SK-N-SH treated with all-trans-retinoic acid at 6 μM for 48 hours (cell line): Measurements from ENCODE around the gene SMC1B.

Source experiments
- ATAC-seq: fragments of 200-7000 bp; cut with Tn5 transposase; 3 replicates; pipeline ENCODE4 v1.9.1; 2020; ENCODE audit warnings: mild to moderate bottlenecking, moderate library complexity
- ARNTL ChIP-seq: fragments of 450-650 bp; formaldehyde crosslinking; IDR thresholded peaks from 2 replicates; pipeline ENCODE4 v1.5.0; 2020; ENCODE audit warnings: low read depth, mild to moderate bottlenecking, moderate library complexity, borderline replicate concordance
- BACH2 ChIP-seq: fragments of 250-450 bp; sonication (Bioruptor Pico); IDR thresholded peaks from 2 replicates; pipeline ENCODE4 v1.9.0; 2021; ENCODE audit warnings: mild to moderate bottlenecking, borderline replicate concordance
- CREB5 ChIP-seq: fragments of 250-450 bp; sonication (Bioruptor Pico); IDR thresholded peaks from 2 replicates; pipeline ENCODE4 v1.5.1; 2020; ENCODE audit warnings: low read depth, mild to moderate bottlenecking, moderate library complexity
- CSDC2 ChIP-seq: fragments of 250-450 bp; sonication (Bioruptor Pico); IDR thresholded peaks from 2 replicates; pipeline ENCODE4 v1.5.0; 2020; ENCODE audit warnings: mild to moderate bottlenecking, moderate library complexity
- CSRNP3 ChIP-seq: fragments of 250-450 bp; sonication (Bioruptor Pico); IDR thresholded peaks from 2 replicates; pipeline ENCODE4 v1.5.1; 2021; ENCODE audit warnings: mild to moderate bottlenecking, moderate library complexity
- ESRRG ChIP-seq: fragments of 250-450 bp; sonication (Bioruptor Pico); IDR thresholded peaks from 2 replicates; pipeline ENCODE4 v1.6.1; 2021; ENCODE audit warnings: mild to moderate bottlenecking
- GLIS3 ChIP-seq: fragments of 250-450 bp; sonication (Bioruptor Pico); IDR thresholded peaks from 2 replicates; pipeline ENCODE4 v1.5.0; 2020; ENCODE audit warnings: mild to moderate bottlenecking, moderate library complexity
- ISL1 ChIP-seq: fragments of 250-450 bp; sonication (Bioruptor Pico); IDR thresholded peaks from 2 replicates; pipeline ENCODE4 v2.1.2; 2022; ENCODE audit warnings: mild to moderate bottlenecking, moderate library complexity
- OSR1 ChIP-seq: fragments of 250-450 bp; sonication (Bioruptor Pico); IDR thresholded peaks from 2 replicates; pipeline ENCODE4 v1.8.0; 2022; ENCODE audit warnings: moderate library complexity, mild to moderate bottlenecking, inconsistent platforms
- PPARA ChIP-seq: fragments of 250-450 bp; sonication (Bioruptor Pico); IDR thresholded peaks from 2 replicates; pipeline ENCODE4 v1.5.0; 2020; ENCODE audit warnings: mild to moderate bottlenecking, borderline replicate concordance
- RARB ChIP-seq: fragments of 250-450 bp; sonication (Bioruptor Pico); IDR thresholded peaks from 2 replicates; pipeline ENCODE4 v1.8.0; 2021; ENCODE audit warnings: mild to moderate bottlenecking, moderate library complexity
- SNAI2 ChIP-seq: fragments of 250-450 bp; sonication (Bioruptor Pico); IDR thresholded peaks from 2 replicates; pipeline ENCODE4 v1.5.0; 2020; ENCODE audit warnings: mild to moderate bottlenecking, moderate library complexity
- TCF4 ChIP-seq: fragments of 250-450 bp; sonication (Bioruptor Pico); IDR thresholded peaks from 2 replicates; pipeline ENCODE4 v1.8.0; 2021; ENCODE audit warnings: mild to moderate bottlenecking, moderate library complexity, borderline replicate concordance
- TOX ChIP-seq: fragments of 250-450 bp; sonication (Bioruptor Pico); IDR thresholded peaks from 2 replicates; pipeline ENCODE4 v1.8.0; 2021; ENCODE audit warnings: mild to moderate bottlenecking, moderate library complexity, borderline replicate concordance
- TSHZ2 ChIP-seq: fragments of 250-450 bp; sonication (Bioruptor Pico); IDR thresholded peaks from 2 replicates; pipeline ENCODE4 v1.5.0; 2020; ENCODE audit warnings: mild to moderate bottlenecking, moderate library complexity
- ZC3H10 ChIP-seq: fragments of 250-450 bp; sonication (Bioruptor Pico); IDR thresholded peaks from 2 replicates; pipeline ENCODE4 v1.5.1; 2021; ENCODE audit warnings: mild to moderate bottlenecking, moderate library complexity
- ZFP3 ChIP-seq: fragments of 250-450 bp; sonication (Bioruptor Pico); IDR thresholded peaks from 2 replicates; pipeline ENCODE4 v1.5.0; 2020; ENCODE audit warnings: mild to moderate bottlenecking, moderate library complexity
- ZFP30 ChIP-seq: fragments of 450-650 bp; formaldehyde crosslinking; IDR thresholded peaks from 2 replicates; pipeline ENCODE4 v1.5.0; 2022; ENCODE audit warnings: mild to moderate bottlenecking, moderate library complexity
- ZNF565 ChIP-seq: fragments of 450-650 bp; formaldehyde crosslinking; conservative IDR thresholded peaks from 2 replicates; pipeline ENCODE4 v1.5.0; 2020; ENCODE audit warnings: low read depth, mild to moderate bottlenecking, moderate library complexity
- ZNF70 ChIP-seq: fragments of 450-650 bp; formaldehyde crosslinking; IDR thresholded peaks from 2 replicates; pipeline ENCODE4 v1.5.0; 2020; ENCODE audit warnings: mild to moderate bottlenecking, moderate library complexity
- ZNF8 ChIP-seq: fragments of 450-650 bp; formaldehyde crosslinking; IDR thresholded peaks from 2 replicates; pipeline ENCODE4 v1.5.0; 2020; ENCODE audit warnings: mild to moderate bottlenecking, moderate library complexity
- TF ChIP-seq, protein P1 (sequence below): fragments of 250-450 bp; sonication (Bioruptor Pico); IDR thresholded peaks from 2 replicates; pipeline ENCODE4 v1.8.0; 2020; ENCODE audit warnings: mild to moderate bottlenecking, moderate library complexity, borderline replicate concordance

Gene SMC1B

DNA sequence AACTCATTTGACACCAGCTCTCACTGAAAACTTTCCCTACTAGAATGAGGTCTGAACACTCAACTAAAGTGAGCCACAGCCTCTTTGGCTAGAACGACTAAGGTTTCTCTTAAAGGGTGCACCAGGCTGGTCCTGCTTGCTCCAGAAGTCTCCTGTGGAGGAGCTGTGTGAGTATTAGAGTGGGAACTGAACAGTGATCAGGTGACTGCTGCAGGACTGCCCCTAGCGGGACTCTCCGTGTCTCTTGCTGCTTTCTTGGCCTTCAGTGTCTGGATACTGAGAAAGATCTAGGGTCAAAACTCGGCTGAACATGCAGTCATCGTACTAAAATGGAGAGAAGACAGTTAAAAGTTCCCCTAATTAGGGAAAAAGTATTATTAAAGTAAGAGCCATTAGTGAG, 69.1 kb downstream of the SMC1B start:
- TF ChIP-seq TCF4 (CRISPR knock-in tag) (no peak), ESRRG (CRISPR knock-in tag) (no peak), ZFP30 (CRISPR knock-in tag) (no peak), ZC3H10 (CRISPR knock-in tag) (no peak), TOX (no peak), BACH2 (CRISPR knock-in tag) (no peak), PPARA (CRISPR knock-in tag) (no peak), ZNF70 (no peak), RARB (CRISPR knock-in tag) (no peak), ARNTL (CRISPR knock-in tag) (no peak), CSDC2 (CRISPR knock-in tag) (no peak), ZNF8 (CRISPR knock-in tag) (no peak), GLIS3 (CRISPR knock-in tag) (no peak), SNAI2 (no peak), ZFP3 (CRISPR knock-in tag) (no peak), TSHZ2 (CRISPR knock-in tag) (no peak), CSRNP3 (no peak), CREB5 (CRISPR knock-in tag) (no peak), ISL1 (CRISPR knock-in tag) (no peak)
- TF ChIP-seq, protein P1, sequence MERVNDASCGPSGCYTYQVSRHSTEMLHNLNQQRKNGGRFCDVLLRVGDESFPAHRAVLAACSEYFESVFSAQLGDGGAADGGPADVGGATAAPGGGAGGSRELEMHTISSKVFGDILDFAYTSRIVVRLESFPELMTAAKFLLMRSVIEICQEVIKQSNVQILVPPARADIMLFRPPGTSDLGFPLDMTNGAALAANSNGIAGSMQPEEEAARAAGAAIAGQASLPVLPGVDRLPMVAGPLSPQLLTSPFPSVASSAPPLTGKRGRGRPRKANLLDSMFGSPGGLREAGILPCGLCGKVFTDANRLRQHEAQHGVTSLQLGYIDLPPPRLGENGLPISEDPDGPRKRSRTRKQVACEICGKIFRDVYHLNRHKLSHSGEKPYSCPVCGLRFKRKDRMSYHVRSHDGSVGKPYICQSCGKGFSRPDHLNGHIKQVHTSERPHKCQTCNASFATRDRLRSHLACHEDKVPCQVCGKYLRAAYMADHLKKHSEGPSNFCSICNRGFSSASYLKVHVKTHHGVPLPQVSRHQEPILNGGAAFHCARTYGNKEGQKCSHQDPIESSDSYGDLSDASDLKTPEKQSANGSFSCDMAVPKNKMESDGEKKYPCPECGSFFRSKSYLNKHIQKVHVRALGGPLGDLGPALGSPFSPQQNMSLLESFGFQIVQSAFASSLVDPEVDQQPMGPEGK, result no peak
- TF ChIP-seq, all 23 proteins: peak for 0
- ATAC-seq, result no peak

DNA sequence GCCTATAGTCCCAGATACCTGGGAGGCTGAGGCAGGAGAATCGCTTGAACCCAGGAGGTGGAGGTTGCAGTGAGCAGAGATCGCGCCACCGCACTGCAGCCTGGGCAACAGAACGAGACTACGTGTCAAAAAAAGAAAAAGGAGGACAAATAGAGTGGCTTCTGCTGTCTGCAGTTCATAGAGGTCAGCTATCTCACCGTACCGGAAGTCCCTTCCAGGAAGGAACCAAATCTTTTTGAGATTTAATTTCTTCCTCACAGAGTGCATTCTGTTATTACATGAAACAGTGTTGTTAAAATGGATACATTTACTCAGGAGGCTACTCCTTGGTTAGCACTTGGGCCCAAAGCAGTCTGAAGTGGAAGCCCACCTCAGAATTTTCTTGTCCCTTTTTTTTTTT, 70.3 kb downstream of the SMC1B start:
- TF ChIP-seq OSR1 (no peak), SNAI2 (no peak), ESRRG (CRISPR knock-in tag) (no peak), CSRNP3 (no peak)
- no peak for ATAC-seq

GRCh38 chr22:45341498-45341897, 71.9 kb downstream of the SMC1B start:
- TF ChIP-seq SNAI2, result no peak
- TF ChIP-seq TOX, result no peak
- no peak for TF ChIP-seq ZNF70
- no peak for TF ChIP-seq TSHZ2 (CRISPR knock-in tag)
- no peak for TF ChIP-seq ESRRG (CRISPR knock-in tag)
- no peak for TF ChIP-seq ZNF565 (CRISPR knock-in tag)
- no peak for TF ChIP-seq ZNF8 (CRISPR knock-in tag)
- TF ChIP-seq RARB (CRISPR knock-in tag), result no peak
- ATAC-seq, result no peak
